Measurements from ENCODE around the gene CERS6. TPM values are rescaled to one million over a fixed set of nuclear protein-coding genes. Genes with fewer than 3 reads are reported as not detected.

The CERS6 gene
- total RNA-seq, 1 donor from 2014 or later = 27.7 TPM

- Histone ChIP-seq H3K36me3 (no peaks in the 10 kb centered on the region), H3K27me3 (no peaks in the 10 kb centered on the region), H3K4me1 (peaks cover 81% of the 10 kb centered on the region), H3K4me3 (no peak overlapping the region), H3K27ac (no peak overlapping the region), H3K9me3 (no peaks in the 10 kb centered on the region)
- TF ChIP-seq POLR2AphosphoS5 (IDR thresholded peaks at IDR 0.05; ENCODE audit: insufficient read depth in 1 of 2, low read depth in 1 of 2) (no peak), CTCF (IDR thresholded peaks at IDR 0.05) (no peak), POLR2A (IDR thresholded peaks at IDR 0.05) (no peak)
- intact Hi-C loops (cut with DNase I) = no loop called here
- DNase-seq (ENCODE audit: extremely low spot score in 2 of 2) = no peak
These were observed 66.4 kb downstream of the CERS6 start for GRCh38 chr2:168522446-168522845.

DNA sequence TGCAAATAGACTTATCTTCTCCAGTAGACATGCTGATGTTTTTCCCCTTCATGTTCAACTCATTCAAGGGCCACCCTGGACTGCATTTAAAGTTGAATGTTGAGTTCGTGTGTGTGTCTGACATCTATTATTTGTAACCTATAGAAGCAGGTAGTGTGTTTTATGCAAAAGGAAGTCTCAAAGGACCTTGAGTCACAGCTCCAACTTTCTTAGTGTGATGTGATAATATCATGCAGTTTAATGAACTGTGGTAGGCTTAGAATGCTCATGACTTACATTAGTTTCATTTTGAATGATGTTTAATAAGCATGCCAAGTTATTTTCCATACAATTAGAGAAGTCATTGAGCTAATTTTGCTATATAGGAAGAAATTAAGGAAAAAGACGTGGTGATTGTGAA is 67.9 kb downstream of the CERS6 start:
- Histone ChIP-seq H3K27me3 (no peaks in the 10 kb centered on the region), H3K4me3 (no peak overlapping the region), H3K9me3 (no peaks in the 10 kb centered on the region), H3K36me3 (no peaks in the 10 kb centered on the region), H3K4me1 (peaks cover 79% of the 10 kb centered on the region), H3K27ac (no peak overlapping the region)
- TF ChIP-seq CTCF (IDR thresholded peaks at IDR 0.05) (no peak), POLR2A (IDR thresholded peaks at IDR 0.05) (no peak), POLR2AphosphoS5 (IDR thresholded peaks at IDR 0.05; ENCODE audit: insufficient read depth in 1 of 2, low read depth in 1 of 2) (no peak)
- DNase-seq (ENCODE audit: extremely low spot score in 2 of 2) = no peak
- intact Hi-C loops (cut with DNase I) = no loop called here

GRCh38 chr2:168525020-168525419 is 68.9 kb downstream of the CERS6 start:
- intact Hi-C loops (cut with DNase I) = loop anchor here (5.0 kb wide), 1 partner anchor 68 kb away; the partner anchor contains the start of gene CERS6
- H3K9me3 ChIP-seq = no peaks in the 10 kb centered on the region
- H3K4me1 ChIP-seq = peaks cover 80% of the 10 kb centered on the region
- no peaks in the 10 kb centered on the region for H3K36me3 ChIP-seq
- H3K27me3 ChIP-seq = no peaks in the 10 kb centered on the region
- TF ChIP-seq POLR2AphosphoS5 (IDR thresholded peaks at IDR 0.05; ENCODE audit: insufficient read depth in 1 of 2, low read depth in 1 of 2) (no peak), POLR2A (IDR thresholded peaks at IDR 0.05) (no peak), CTCF (IDR thresholded peaks at IDR 0.05) (no peak)
- H3K4me3 ChIP-seq = no peak overlapping the region
- H3K27ac ChIP-seq = peak overlapping the region; percentile 76
- DNase-seq (ENCODE audit: extremely low spot score in 2 of 2) = no peak

DNA sequence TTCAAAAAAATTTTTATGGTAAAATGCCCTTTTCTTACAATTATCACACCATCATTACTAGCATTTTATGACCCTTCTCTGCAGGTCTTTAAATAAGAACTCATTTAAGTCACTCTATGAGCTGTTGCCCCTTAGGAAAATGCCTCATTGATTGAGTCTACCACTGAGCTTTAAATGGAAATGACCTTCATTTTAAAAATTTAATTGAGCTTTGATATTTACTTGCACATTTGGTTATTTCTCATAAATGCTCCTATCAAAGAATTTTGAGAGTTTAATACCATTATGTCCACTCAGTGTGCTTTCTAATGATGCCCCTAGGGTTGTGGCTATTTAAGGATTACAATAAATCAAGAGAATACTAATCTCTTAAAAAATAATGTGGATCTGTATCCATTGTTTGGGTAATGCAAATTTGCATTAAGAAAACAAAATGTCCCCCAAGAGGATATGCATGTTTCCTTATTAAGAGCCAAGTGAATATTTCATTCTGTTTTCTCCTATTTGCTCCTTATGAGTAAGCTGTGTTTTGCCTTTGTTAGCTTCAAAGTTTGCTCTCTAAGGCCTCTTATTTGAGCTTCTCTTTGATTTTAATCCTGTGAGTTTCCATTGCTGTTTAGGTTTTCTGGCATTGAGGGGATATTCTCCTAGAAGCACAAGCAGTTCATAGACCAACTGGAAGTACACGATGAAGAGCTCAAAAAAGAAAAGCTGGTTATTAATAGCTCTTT is 69.8 kb downstream of the CERS6 start:
- Histone ChIP-seq H3K9me3 (no peaks in the 10 kb centered on the region), H3K36me3 (no peaks in the 10 kb centered on the region), H3K27me3 (no peaks in the 10 kb centered on the region), H3K4me1 (peaks cover 87% of the 10 kb centered on the region), H3K4me3 (no peak overlapping the region), H3K27ac (peak overlapping the region; percentile 76)
- DNase-seq (ENCODE audit: extremely low spot score in 2 of 2) = no peak
- intact Hi-C loops (cut with DNase I) = loop anchor here (5.0 kb wide), 1 partner anchor 69 kb away; the partner anchor contains the start of gene CERS6
- TF ChIP-seq POLR2A (IDR thresholded peaks at IDR 0.05) (no peak), CTCF (IDR thresholded peaks at IDR 0.05) (no peak), POLR2AphosphoS5 (IDR thresholded peaks at IDR 0.05; ENCODE audit: insufficient read depth in 1 of 2, low read depth in 1 of 2) (no peak)

DNA sequence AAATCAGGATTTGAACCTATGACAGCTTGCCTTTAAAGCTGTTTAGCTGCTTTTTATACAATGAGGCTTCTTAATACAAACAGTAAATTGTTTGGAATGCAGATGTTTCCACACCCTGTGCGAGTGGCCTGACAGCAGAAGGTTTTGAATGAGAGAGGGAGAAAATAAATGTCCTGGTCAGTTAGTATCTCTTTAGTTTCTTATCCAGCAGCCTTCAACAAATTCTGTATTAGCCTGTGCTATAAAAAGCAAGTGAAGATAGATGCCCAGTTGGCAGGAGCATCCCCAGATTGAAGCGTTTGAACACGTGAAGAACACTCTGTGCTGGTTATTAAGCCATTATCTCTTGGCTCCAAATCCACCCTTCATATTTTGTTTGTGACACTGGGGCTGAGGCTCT is 70.6 kb downstream of the CERS6 start:
- no peaks in the 10 kb centered on the region for H3K36me3 ChIP-seq
- no peaks in the 10 kb centered on the region for H3K9me3 ChIP-seq
- intact Hi-C loops (cut with DNase I) = loop anchor here (5.0 kb wide), 1 partner anchor 69 kb away; the partner anchor contains the start of gene CERS6
- H3K4me3 ChIP-seq = no peak overlapping the region
- DNase-seq (ENCODE audit: extremely low spot score in 2 of 2) = peak in 1 of 2 donors; percentile 88
- peaks cover 87% of the 10 kb centered on the region for H3K4me1 ChIP-seq
- no peak for TF ChIP-seq CTCF (IDR thresholded peaks at IDR 0.05)
- TF ChIP-seq POLR2AphosphoS5 (IDR thresholded peaks at IDR 0.05; ENCODE audit: insufficient read depth in 1 of 2, low read depth in 1 of 2) = peak in 1 of 2 donors; percentile 92
- no peak for TF ChIP-seq POLR2A (IDR thresholded peaks at IDR 0.05)
- H3K27me3 ChIP-seq = no peaks in the 10 kb centered on the region
- peak overlapping the region; percentile 76 for H3K27ac ChIP-seq
